K562 (cell line): ENCODE results near the gene PNRC1. TPM values are rescaled to one million over a fixed set of nuclear protein-coding genes. Genes with fewer than 3 reads are reported as not detected.

Source experiments
- ARNT ChIP-seq, 2 experiments: fragments of 450-650 bp; IDR thresholded peaks; 2 replicates each; pipeline ENCODE4 v1.6.1; 2016; ENCODE audit warnings: mild to moderate bottlenecking in 1 of 2
- CBX2 ChIP-seq: fragments of 200-600 bp; sonication (generic); IDR thresholded peaks from one replicate; pipeline ENCODE4 v1.6.1; 2012; ENCODE audit warnings: mild to moderate bottlenecking, low read length, inconsistent platforms; ENCODE audit not compliant: insufficient read depth, poor library complexity, severe bottlenecking
- DACH1 ChIP-seq: fragments of 450-650 bp; IDR thresholded peaks from 2 replicates; pipeline ENCODE4 v1.6.1; 2018; ENCODE audit not compliant: partially characterized antibody
- IRF2 ChIP-seq: sonication (generic); formaldehyde crosslinking; IDR thresholded peaks from 2 replicates; pipeline ENCODE4 v1.8.1; 2022; ENCODE audit warnings: mild to moderate bottlenecking, missing genetic modification reagents
- MCM5 ChIP-seq: fragments of 450-650 bp; IDR thresholded peaks from 2 replicates; pipeline ENCODE4 v1.6.1; 2016; ENCODE audit warnings: low read depth
- NCOR1 ChIP-seq: fragments of 450-650 bp; IDR thresholded peaks from 2 replicates; pipeline ENCODE4 v1.6.1; 2016; ENCODE audit warnings: mild to moderate bottlenecking, moderate library complexity
- RB1 ChIP-seq: fragments of 450-650 bp; IDR thresholded peaks from 2 replicates; pipeline ENCODE4 v1.6.1; 2017; ENCODE audit warnings: low read depth, mild to moderate bottlenecking
- SMARCA4 ChIP-seq: fragments of 450-650 bp; IDR thresholded peaks from 2 replicates; pipeline ENCODE4 v1.6.1; 2016
- SREBF1 ChIP-seq: fragments of 150-350 bp; IDR thresholded peaks from 2 replicates; pipeline ENCODE4 v1.6.1; 2014; ENCODE audit warnings: antibody characterized with exemption, low read depth, low read length, borderline replicate concordance
- TEAD1 ChIP-seq, 2 experiments: fragments of 450-650 bp in 1 of 2; sonication (generic) in 1 of 2; formaldehyde crosslinking; IDR thresholded peaks; 2 replicates each; pipeline versions ENCODE4 v1.4.0 to v1.8.0; 2020 to 2022; ENCODE audit warnings: mild to moderate bottlenecking in 2 of 2, missing genetic modification reagents in 1 of 2
- TRIM28 ChIP-seq: fragments of 450-650 bp; IDR thresholded peaks from 2 replicates; pipeline ENCODE4 v1.6.1; 2017
- ZFP30 ChIP-seq: fragments of 250-450 bp; sonication (Bioruptor Pico); IDR thresholded peaks from 2 replicates; pipeline ENCODE4 v1.8.0; 2022; ENCODE audit warnings: moderate library complexity, mild to moderate bottlenecking, inconsistent platforms, borderline replicate concordance
- ZNF347 ChIP-seq: fragments of 450-650 bp; formaldehyde crosslinking; IDR thresholded peaks from 2 replicates; pipeline ENCODE4 v1.4.0; 2020; ENCODE audit warnings: low read depth, mild to moderate bottlenecking, moderate library complexity
- ZNF57 ChIP-seq: fragments of 450-650 bp; formaldehyde crosslinking; IDR thresholded peaks from 2 replicates; pipeline ENCODE4 v1.4.0; 2020; ENCODE audit warnings: mild to moderate bottlenecking, moderate library complexity
- ZZZ3 ChIP-seq: fragments of 450-650 bp; IDR thresholded peaks from 2 replicates; pipeline ENCODE4 v1.6.1; 2016; ENCODE audit warnings: antibody characterized with exemption, mild to moderate bottlenecking, moderate library complexity
- polyA plus RNA-seq, 8 experiments: library from polyadenylated mRNA; depleted of rRNA in 4 of 8; stranded (reverse) in 5 of 8; unstranded in 3 of 8; fragments of >200 nt; fragmentation: Nextera tagmentation in 2 of 8; fragmentation: Illumina TruSeq in 1 of 8; extraction: Ambion mirVana in 2 of 8; extraction: Trizol in 1 of 8; gene quantifications; 2 replicates each; pipeline versions ENCODE4 v1.2.1 to v1.2.3, GENCODE V29; 2011 to 2014; ENCODE audit warnings: inconsistent platforms in 1 of 8, missing spikeins in 1 of 8
- total RNA-seq, 7 experiments: library from RNA; depleted of rRNA in 6 of 7; stranded (reverse); fragments of >200 nt in 6 of 7; fragmentation: Illumina TruSeq in 2 of 7; extraction: Trizol in 2 of 7; gene quantifications; 2 replicates each; pipeline versions ENCODE4 v1.2.1 to v1.2.3, GENCODE V29; 2011 to 2021; ENCODE audit warnings: low replicate concordance in 1 of 7
- TF ChIP-seq, protein P1 (sequence below): fragments of 450-650 bp; IDR thresholded peaks from 2 replicates; pipeline ENCODE4 v1.7.1; 2018; ENCODE audit warnings: mild to moderate bottlenecking, low read depth; ENCODE audit not compliant: partially characterized antibody
- TF ChIP-seq, protein P2 (sequence below): fragments of 450-650 bp; formaldehyde crosslinking; IDR thresholded peaks from 2 replicates; pipeline ENCODE4 v1.4.0; 2020; ENCODE audit warnings: mild to moderate bottlenecking, moderate library complexity
- TF ChIP-seq, protein P3 (sequence below): sonication (generic); formaldehyde crosslinking; IDR thresholded peaks from 2 replicates; pipeline ENCODE4 v1.8.0; 2022; ENCODE audit warnings: missing genetic modification reagents, mild to moderate bottlenecking, moderate library complexity, borderline replicate concordance
- TF ChIP-seq, protein P4 (sequence below): fragments of 450-650 bp; formaldehyde crosslinking; IDR thresholded peaks from 2 replicates; pipeline ENCODE4 v1.4.0; 2020; ENCODE audit warnings: mild to moderate bottlenecking

Gene PNRC1
- total and polyA plus RNA-seq, 9 of the 15 experiments (the other 6 are each of a cell fraction or from before 2014, with no cell fraction given): 1.2 to 10.8 (median 6.5) TPM

DNA sequence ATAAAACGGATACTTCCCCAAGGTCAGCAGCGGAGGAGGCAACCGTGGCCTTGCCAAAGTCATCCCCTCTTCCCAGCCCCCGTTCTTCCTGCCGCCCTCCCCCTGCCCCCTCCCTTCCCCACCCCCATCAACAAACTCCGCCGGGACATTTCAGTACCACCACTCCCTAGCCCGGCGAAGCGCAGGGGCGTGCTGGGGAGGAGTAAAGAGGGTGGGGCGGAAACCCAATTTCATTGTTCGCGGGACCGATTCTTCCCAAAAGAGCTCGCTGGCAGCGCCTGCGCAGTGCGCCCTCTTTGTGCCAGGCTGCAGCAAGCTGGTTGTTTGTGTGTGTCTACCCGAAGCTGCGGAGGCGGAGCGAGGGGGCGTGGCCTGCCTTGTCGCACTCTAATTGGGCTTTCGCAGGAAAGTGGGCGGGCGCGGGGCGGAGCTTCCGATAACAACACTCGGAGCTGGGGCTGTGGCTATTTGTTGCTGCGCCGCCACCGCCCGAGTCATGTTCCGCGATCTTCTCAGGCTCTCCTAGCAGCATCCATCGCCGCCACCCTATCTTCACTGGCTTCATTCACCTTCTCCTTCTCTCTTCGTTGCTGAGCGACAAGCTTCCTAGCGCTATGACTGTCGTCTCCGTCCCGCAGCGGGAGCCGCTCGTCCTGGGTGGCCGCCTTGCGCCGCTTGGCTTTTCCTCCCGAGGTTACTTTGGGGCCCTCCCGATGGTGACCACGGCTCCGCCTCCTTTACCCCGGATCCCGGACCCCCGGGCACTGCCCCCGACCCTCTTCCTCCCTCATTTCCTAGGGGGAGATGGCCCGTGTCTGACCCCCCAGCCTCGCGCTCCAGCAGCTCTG lies at the start of gene PNRC1 (continued):
- TF ChIP-seq, protein P1, sequence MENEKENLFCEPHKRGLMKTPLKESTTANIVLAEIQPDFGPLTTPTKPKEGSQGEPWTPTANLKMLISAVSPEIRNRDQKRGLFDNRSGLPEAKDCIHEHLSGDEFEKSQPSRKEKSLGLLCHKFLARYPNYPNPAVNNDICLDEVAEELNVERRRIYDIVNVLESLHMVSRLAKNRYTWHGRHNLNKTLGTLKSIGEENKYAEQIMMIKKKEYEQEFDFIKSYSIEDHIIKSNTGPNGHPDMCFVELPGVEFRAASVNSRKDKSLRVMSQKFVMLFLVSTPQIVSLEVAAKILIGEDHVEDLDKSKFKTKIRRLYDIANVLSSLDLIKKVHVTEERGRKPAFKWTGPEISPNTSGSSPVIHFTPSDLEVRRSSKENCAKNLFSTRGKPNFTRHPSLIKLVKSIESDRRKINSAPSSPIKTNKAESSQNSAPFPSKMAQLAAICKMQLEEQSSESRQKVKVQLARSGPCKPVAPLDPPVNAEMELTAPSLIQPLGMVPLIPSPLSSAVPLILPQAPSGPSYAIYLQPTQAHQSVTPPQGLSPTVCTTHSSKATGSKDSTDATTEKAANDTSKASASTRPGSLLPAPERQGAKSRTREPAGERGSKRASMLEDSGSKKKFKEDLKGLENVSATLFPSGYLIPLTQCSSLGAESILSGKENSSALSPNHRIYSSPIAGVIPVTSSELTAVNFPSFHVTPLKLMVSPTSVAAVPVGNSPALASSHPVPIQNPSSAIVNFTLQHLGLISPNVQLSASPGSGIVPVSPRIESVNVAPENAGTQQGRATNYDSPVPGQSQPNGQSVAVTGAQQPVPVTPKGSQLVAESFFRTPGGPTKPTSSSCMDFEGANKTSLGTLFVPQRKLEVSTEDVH: no peak
- TF ChIP-seq ZFP30 (CRISPR knock-in tag): no peak
- no peak for TF ChIP-seq ARNT (IDR thresholded peaks at IDR 0.05)
- TF ChIP-seq MCM5: no peak
- no peak for TF ChIP-seq ZNF57 (CRISPR knock-in tag)
- no peak for TF ChIP-seq NCOR1
- TF ChIP-seq IRF2 (CRISPR knock-in tag): no peak
- no peak for TF ChIP-seq ZZZ3
- 0 out of 2 replicates have a peak, but pooled peaks have one; percentile 44 for TF ChIP-seq TRIM28
- no peak for TF ChIP-seq TEAD1 (CRISPR knock-in tag; IDR thresholded peaks at IDR 0.05)
- TF ChIP-seq SREBF1: no peak
- TF ChIP-seq, protein P2, sequence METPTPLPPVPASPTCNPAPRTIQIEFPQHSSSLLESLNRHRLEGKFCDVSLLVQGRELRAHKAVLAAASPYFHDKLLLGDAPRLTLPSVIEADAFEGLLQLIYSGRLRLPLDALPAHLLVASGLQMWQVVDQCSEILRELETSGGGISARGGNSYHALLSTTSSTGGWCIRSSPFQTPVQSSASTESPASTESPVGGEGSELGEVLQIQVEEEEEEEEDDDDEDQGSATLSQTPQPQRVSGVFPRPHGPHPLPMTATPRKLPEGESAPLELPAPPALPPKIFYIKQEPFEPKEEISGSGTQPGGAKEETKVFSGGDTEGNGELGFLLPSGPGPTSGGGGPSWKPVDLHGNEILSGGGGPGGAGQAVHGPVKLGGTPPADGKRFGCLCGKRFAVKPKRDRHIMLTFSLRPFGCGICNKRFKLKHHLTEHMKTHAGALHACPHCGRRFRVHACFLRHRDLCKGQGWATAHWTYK (CRISPR knock-in tag): no peak
- no peak for TF ChIP-seq DACH1
- TF ChIP-seq, protein P3, sequence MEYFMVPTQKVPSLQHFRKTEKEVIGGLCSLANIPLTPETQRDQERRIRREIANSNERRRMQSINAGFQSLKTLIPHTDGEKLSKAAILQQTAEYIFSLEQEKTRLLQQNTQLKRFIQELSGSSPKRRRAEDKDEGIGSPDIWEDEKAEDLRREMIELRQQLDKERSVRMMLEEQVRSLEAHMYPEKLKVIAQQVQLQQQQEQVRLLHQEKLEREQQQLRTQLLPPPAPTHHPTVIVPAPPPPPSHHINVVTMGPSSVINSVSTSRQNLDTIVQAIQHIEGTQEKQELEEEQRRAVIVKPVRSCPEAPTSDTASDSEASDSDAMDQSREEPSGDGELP (CRISPR knock-in tag): no peak; the same call in 1 of the 2 replicates
- TF ChIP-seq, protein P4, sequence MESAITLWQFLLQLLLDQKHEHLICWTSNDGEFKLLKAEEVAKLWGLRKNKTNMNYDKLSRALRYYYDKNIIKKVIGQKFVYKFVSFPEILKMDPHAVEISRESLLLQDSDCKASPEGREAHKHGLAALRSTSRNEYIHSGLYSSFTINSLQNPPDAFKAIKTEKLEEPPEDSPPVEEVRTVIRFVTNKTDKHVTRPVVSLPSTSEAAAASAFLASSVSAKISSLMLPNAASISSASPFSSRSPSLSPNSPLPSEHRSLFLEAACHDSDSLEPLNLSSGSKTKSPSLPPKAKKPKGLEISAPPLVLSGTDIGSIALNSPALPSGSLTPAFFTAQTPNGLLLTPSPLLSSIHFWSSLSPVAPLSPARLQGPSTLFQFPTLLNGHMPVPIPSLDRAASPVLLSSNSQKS (CRISPR knock-in tag): no peak
- no peak for TF ChIP-seq ZNF347 (CRISPR knock-in tag)
- no peak for TF ChIP-seq SMARCA4
- TF ChIP-seq RB1: no peak; the same call in 1 of the 2 replicates
- no peak for TF ChIP-seq CBX2
